Adipocyte (in vitro differentiated cells): ENCODE results near the gene PPIE.
"Not testable (repeated sequence)": the region's sequence is repeated elsewhere in the genome, so short reads cannot be mapped to it uniquely, and the experiment has no call there.

Source experiments
- DNase-seq: peaks from one replicate; pipeline ENCODE4 v3.0.0-alpha.2; 2015; ENCODE audit warnings: low read depth
- H3K27me3 ChIP-seq: replicated peaks from 2 replicates; pipeline ENCODE4 v1.7.0; 2013; ENCODE audit warnings: mild to moderate bottlenecking, low read length, moderate library complexity; ENCODE audit not compliant: control insufficient read depth, insufficient read depth
- H3K36me3 ChIP-seq: 2 replicates; pipeline ENCODE4 v1.7.0; 2013; ENCODE audit warnings: low read length, mild to moderate bottlenecking, moderate library complexity; ENCODE audit not compliant: control insufficient read depth, insufficient read depth, severe bottlenecking
- H3K4me1 ChIP-seq: 2 replicates; pipeline ENCODE4 v1.7.0; 2013; ENCODE audit warnings: mild to moderate bottlenecking, low read length, moderate library complexity; ENCODE audit not compliant: control insufficient read depth, insufficient read depth
- H3K4me3 ChIP-seq: 2 replicates; pipeline ENCODE4 v1.7.0; 2013; ENCODE audit warnings: mild to moderate bottlenecking, low read length, moderate library complexity
- H3K9ac ChIP-seq: 2 replicates; pipeline ENCODE4 v1.7.0; 2013; ENCODE audit warnings: mild to moderate bottlenecking, low read length, moderate library complexity
- H3K9me3 ChIP-seq: 2 replicates; pipeline ENCODE4 v1.7.0; 2013; ENCODE audit warnings: mild to moderate bottlenecking, low read length, moderate library complexity; ENCODE audit not compliant: control insufficient read depth

The PPIE gene

DNA sequence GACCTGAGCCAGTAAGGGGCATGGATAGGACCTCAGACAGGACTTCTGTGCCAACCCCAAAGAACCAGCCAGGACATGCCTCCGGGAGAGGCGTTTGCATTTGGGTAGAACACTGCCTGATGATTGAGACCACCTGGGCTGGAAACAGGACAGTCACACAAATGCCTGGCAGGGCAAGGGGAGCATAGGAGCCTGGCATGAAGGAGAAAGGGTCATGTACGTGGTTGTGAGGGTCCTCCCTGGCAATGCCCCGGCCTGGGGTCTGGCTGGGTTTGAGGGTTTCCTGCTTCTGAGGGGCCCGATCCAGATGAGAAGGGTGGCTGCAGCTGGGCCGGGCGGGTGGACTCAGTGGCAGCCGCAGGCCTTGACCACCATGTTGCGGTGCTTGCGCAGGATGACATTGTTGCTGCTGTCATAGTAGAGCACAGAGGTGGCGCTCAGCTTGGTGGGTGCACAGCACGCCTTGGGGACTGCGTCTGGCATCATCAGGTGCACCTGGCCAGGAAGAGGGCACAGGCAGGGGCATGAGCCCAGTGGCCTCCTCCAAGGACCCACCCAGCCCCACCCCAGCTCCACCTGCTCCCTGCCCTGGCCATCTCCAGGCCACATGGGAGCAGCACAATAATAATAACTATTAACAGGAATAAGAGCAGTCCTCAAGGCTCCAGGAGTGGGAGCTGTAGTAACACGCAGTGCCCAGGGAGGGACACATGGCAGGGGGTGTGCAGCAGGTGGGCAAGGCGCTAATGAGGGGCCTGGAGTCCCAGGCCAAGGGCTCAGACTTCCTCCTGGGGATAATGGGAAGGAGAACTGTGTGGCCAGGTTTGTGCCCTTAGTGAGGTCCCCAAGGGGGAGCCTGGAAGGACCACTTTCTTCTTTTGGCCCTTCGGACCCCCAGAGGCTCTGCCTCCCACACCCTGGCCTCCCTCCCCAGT is 21.7 kb downstream of the PPIE start:
- H3K9ac ChIP-seq: no peak overlapping the region
- no peaks in the 10 kb centered on the region for H3K4me1 ChIP-seq
- no peaks in the 10 kb centered on the region for H3K9me3 ChIP-seq
- DNase-seq: no peak
- H3K36me3 ChIP-seq: peaks cover 34% of the 10 kb centered on the region
- no peak overlapping the region for H3K4me3 ChIP-seq
- no peaks in the 10 kb centered on the region for H3K27me3 ChIP-seq

DNA sequence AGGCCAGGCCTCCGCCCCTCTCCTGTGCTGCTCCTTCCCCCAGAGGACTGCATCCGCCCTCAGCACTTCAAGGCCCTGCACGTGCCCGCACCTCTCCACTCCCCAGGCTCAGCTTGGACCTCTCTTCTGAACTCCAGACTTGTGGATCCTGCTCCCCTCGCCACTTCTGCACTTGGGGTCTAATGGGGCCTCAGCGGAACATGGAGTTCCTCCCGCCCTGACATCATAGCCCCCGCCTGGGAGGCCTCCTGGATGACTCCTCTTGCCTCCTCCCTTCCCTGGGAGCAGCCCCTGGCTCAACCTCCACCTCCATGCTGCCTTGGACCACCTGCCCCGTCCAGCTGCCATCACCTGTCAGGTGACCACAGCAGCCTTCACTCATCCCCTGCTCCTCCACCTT is 22.3 kb downstream of the PPIE start:
- no peak for DNase-seq
- no peak overlapping the region for H3K4me3 ChIP-seq
- peaks cover 27% of the 10 kb centered on the region for H3K36me3 ChIP-seq
- no peaks in the 10 kb centered on the region for H3K9me3 ChIP-seq
- no peak overlapping the region for H3K9ac ChIP-seq
- no peaks in the 10 kb centered on the region for H3K27me3 ChIP-seq
- no peaks in the 10 kb centered on the region for H3K4me1 ChIP-seq

DNA sequence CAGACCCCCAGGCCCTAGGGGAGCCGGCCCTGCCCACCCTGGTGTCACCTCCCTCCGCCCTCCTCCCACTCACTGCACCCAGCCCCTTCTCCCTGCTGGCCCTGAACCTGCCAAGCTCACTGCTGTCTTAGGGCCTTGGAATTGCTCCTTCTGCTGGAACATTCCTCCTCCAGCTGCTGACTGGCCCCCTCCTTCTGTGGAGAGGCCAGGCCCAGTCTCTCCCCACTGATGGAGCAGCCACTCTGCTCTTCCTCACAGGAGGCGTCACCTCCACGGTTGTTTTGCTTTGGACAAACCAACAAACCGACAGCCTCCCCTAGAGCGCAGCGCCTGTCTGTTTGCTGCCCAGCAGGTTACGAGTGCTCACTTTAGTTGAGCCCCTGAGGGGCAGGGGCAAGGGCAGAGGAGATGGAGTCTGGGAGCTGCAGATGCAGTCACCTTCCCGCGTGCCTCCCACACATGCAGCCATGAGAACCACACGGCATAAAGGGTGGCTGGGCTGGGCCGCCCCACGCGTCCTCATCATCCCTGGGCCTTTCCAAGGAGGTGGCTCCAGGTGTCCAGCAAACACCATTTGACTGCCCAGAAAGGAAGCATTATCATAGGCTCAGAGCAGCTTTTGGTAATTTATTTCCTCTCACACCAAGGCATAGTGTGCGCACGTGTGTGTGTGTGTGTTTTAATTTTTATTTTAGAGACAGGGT is 23.0 kb downstream of the PPIE start:
- H3K27me3 ChIP-seq: no peaks in the 10 kb centered on the region
- H3K36me3 ChIP-seq: peaks cover 22% of the 10 kb centered on the region
- no peaks in the 10 kb centered on the region for H3K9me3 ChIP-seq
- H3K9ac ChIP-seq: no peak overlapping the region
- H3K4me3 ChIP-seq: no peak overlapping the region
- no peak for DNase-seq
- H3K4me1 ChIP-seq: no peaks in the 10 kb centered on the region

DNA sequence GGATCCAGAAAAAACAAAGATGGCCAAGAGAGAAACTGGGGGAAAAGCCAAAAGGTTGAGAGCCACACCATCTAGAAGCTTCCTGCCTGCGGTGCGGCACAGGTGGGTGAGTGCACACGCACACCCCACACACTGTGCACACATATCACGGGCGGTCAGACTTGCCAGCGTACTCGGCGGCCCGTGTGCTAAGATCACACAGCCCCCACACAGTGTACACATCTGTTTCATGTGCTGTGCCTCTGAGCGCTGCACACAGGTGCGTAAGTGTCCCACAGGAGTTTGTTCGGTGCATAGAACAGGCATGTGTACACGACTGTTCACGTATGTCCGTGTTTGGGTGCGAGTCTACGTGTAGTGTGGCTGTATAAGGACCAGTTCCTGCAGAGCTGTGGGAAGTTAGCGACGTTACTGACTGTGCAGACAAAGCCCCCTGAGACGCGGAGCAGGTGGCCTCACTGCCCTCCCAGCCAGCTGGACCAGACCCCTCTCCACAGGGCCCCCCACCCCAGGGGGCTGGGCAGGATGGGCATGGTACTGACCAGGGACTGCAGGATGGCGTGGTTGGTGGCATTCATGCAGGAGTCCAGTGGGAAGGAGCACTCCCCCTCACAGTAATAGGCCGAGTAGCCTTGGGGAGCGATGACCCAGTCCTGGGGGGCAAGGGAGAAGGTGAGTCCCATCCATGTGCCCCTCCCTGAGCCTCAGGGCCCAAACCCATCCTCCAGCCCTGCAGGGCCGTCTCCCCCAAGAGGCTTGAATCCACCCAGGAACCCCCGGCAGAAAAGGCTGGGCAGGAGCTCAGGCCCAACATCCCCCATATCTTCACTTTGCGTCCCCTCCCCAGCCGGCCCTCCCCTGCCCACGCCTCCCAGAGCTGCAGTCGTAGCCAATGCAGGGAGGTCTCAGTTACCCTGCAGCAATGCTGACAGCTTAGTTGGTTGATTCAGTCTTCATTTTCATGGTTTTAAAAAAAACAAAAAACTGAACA is 24.2 kb downstream of the PPIE start:
- Histone ChIP-seq H3K36me3 (peaks cover 11% of the 10 kb centered on the region), H3K9ac (no peak overlapping the region), H3K27me3 (no peaks in the 10 kb centered on the region), H3K4me1 (no peaks in the 10 kb centered on the region), H3K9me3 (no peaks in the 10 kb centered on the region), H3K4me3 (no peak overlapping the region)
- DNase-seq: no peak

DNA sequence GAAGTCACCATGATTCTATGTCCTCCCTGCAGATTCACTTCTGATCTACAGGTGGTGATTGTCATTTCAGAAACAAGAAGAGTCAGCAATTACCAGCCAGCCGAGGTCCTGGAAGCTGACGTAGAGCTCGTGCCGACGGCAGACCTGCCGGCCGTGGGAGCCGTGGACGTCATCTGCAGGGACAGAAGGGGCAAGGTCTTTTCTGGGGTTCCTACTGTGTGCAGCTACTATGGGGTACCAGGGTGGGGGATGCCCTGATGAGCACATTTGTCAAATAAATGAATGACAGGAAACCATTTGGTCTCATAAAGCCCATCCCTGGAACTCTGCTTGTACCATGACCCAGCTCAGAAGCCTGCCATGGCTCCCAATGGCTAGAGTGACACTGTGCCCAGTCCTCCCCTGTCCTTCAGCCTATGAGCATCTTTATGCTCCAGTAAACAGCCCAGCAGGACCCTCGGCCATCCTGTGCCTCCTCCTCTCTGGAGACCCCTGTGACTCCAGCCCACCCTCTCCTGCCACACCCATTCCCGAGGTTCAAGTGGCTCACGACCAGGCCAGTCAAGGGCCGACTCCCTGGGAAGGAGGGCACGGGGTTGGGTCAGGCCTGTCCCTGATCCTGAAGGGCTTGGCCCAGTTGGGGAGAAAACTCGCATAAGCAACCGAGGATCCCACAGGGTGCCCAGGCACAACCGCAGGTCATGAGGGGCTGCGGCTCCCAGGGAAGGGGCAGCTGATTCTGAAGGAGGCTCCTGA is 25.1 kb downstream of the PPIE start:
- not testable (repeated sequence) for H3K4me1 ChIP-seq, DNase-seq, H3K9me3 ChIP-seq, H3K27me3 ChIP-seq, H3K9ac ChIP-seq, H3K36me3 ChIP-seq, H3K4me3 ChIP-seq

DNA sequence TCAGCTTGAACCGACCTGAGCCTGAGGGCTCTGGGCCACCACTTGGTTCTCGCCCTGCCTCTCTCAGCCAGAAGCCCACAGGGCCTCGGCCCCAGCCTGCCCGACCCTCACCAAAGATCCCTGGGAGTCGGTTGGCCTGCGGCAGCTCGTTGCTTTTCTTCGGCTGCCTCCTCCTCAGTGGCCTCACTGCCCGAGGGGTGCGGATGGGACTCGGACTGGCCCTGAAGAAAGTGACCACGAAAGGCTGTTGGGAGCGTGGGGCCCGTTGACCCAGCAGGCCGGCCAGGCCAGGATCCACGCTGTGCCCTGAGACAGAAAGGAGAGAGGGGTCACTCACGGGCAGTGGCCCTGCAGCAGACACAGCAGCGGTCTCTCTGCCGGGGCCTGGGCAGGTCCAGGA is 25.8 kb downstream of the PPIE start:
- H3K4me3 ChIP-seq, H3K27me3 ChIP-seq, H3K9me3 ChIP-seq, H3K36me3 ChIP-seq, H3K9ac ChIP-seq, H3K4me1 ChIP-seq, DNase-seq: not testable (repeated sequence)

DNA sequence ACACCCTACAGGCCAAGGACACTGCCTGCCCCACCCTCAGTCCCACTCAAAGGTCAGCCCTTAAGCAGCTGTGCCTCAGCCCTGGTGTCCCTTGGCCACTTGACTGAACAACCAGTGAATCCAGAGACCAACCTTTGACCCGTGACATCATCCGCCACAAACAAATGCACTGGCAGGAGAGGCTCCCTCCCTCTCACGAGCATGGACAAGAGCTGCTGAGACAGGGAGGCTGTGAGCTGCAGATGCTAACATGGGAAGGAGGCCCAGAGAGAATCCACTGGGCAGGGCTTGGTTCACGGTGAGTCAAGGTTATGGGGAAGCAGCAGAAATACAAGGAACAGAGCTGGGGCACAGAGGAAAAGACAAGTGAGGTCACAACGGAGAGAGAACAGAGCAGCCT is 27.8 kb downstream of the PPIE start:
- H3K27me3 ChIP-seq, H3K4me3 ChIP-seq, H3K9ac ChIP-seq, DNase-seq, H3K9me3 ChIP-seq, H3K4me1 ChIP-seq, H3K36me3 ChIP-seq: not testable (repeated sequence)

DNA sequence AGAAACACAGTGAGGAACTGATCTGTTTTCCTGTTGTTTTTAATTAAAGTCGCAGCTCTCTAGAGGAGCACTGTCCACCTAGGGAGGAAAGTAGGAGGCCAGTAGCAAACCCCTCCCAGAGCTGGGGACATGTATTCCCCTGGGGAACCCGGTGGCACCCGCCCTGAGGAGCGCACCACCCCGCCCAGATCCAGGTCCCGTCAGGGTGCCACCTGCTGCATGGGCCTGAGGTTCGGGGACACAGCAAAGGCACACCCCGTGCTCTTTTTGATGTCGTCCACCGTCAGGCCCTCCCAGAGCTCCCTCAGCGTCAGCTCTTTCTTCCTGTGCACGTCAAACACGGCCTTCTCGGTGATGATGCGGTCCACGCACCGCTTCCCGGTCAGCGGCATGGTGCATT is 30.8 kb downstream of the PPIE start:
- H3K4me3 ChIP-seq: not testable (repeated sequence)

DNA sequence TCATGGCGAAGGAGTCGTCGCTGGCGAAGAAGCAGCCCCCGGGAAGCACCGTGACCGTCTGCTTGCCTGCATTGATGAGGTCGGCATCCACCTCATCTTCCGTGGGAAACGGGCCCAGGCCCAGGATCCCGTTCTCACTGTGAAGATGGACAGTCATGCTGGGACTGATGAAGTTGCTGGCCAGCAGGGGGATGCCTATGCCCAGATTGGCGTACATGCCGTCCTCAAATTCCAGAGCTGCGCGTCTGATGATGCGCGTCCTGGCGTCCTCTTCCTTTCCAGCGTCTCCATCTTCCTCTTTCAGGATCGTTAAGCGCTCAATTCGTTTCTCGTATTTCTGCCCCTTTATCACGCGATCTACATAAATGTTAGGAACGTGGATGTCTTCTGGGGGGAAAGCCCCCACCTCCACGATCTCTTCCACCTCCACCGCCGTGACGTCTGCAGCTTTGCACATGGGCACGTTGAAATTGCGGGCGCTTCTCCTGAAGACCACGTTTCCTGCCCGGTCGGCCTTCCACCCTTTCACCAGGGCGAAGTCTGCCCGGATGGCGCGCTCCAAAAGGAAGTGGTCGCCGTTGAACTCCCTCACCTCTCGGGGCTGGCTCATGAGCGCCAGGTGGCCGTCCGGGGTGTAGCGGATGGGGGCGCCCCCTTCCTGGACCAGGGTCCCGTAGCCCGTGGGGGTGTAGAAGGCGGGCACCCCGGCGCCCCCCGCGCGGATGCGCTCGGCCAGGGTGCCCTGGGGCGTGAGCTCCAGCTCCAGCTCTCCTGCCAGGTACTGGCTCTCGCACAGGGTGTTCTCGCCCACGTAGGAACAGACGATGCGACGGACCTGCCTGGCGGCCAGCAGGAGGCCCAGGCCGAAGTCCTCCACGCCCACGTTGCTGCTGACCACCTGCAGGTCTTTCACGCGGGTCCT is 31.7 kb downstream of the PPIE start:
- H3K4me1 ChIP-seq, H3K36me3 ChIP-seq, H3K9me3 ChIP-seq, H3K9ac ChIP-seq, H3K27me3 ChIP-seq, DNase-seq: not testable (repeated sequence)
- peak overlapping the region; percentile 47 for H3K4me3 ChIP-seq

More for the DNA sequence above, 30.8 kb downstream of the PPIE start:
- DNase-seq, H3K4me1 ChIP-seq, H3K27me3 ChIP-seq, H3K9ac ChIP-seq, H3K9me3 ChIP-seq, H3K36me3 ChIP-seq: not testable (repeated sequence)

DNA sequence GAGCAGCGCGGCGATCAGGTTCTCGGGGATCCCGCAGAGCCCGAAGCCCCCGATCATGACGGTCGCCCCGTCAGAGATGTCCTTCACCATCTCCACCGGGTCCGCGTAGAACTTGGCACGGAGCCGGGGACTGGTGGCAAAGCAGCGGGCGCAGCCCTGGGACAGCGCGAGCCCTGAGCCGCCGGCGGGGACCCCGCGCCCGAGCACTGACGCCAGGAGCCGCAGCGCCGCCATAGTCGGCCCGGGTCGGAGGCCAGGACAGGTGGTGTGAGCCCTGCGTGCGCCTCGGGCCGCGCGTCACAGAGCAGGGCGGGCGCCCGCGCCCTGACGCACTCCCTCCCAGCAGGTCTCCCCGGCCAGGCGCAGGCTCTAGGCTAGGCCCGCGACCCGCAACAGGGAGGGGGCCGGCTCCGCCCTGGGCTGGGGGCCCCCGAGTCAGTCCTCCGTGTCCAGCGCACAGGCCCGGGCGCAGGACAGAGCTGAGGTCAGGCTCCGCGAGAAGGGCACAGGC is 32.4 kb downstream of the PPIE start, which contains the start of gene OXCT2:
TSS of gene OXCT2 (minus strand) at position 327 of the 511 bp plus-strand sequence. CDS start at position 234, 93 bp downstream.
- not testable (repeated sequence) for H3K9me3 ChIP-seq, DNase-seq, H3K9ac ChIP-seq, H3K36me3 ChIP-seq, H3K4me1 ChIP-seq, H3K27me3 ChIP-seq
- H3K4me3 ChIP-seq: peak within 1 kb of the TSS; percentile 47
